GM12878 (cell line): ENCODE results near the gene TRIM71. TPM values are rescaled to one million over a fixed set of nuclear protein-coding genes. Genes with fewer than 3 reads are reported as not detected.

Source experiments
- ATAC-seq: fragments of 200-7000 bp; cut with Tn5 transposase; 3 replicates; pipeline ENCODE4 v1.9.1; 2020; ENCODE audit warnings: mild to moderate bottlenecking, moderate library complexity
- BruUV-seq: library from RNA; stranded (reverse); fragments of 400-500 nt; replicated peaks from 2 replicates; lab custom pipeline; 2021; lab: Mats Ljungman, UMichigan
- CTCF ChIA-PET: fragments of 300-600 bp; sonication (Branson Sonifier 250); formaldehyde crosslinking; extraction: SDS; loops from one replicate; lab custom pipeline; 2021; ENCODE audit warnings: inconsistent platforms; lab: Yijun Ruan, JAX
- POLR2A ChIA-PET: fragments of 350-600 bp; formaldehyde crosslinking; extraction: SDS; loops from one replicate; lab custom pipeline; 2021; ENCODE audit warnings: inconsistent platforms; lab: Charles Lee
- RAD21 ChIA-PET: fragments of 300-600 bp; sonication (Branson Sonifier 250); formaldehyde crosslinking; loops from one replicate; lab custom pipeline; 2023; ENCODE audit warnings: antibody characterized with exemption; ENCODE audit not compliant: unreplicated experiment; lab: Charles Lee
- SMC1A ChIA-PET: fragments of 300-600 bp; sonication (Branson Sonifier 250); formaldehyde crosslinking; loops from one replicate; lab custom pipeline; 2023; ENCODE audit not compliant: unreplicated experiment, uncharacterized antibody; lab: Charles Lee
- DNase-seq: peaks from one replicate; pipeline ENCODE4 v3.0.0-alpha.2; 2011; ENCODE audit warnings: low read depth, low spot score
- FAIRE-seq: peaks from 3 replicates; lab custom pipeline; 2011; peaks lifted over from hg19 to GRCh38; lab: Jason Lieb, UNC
- H2AFZ ChIP-seq: 2 replicates; pipeline ENCODE4 v1.6.0; 2011; ENCODE audit warnings: low read depth, low read length, control low read depth; ENCODE audit not compliant: control insufficient read depth
- H3K27ac ChIP-seq: 2 replicates; pipeline ENCODE4 v1.5.1; 2011; ENCODE audit warnings: control low read depth; ENCODE audit not compliant: control insufficient read depth, insufficient read depth
- H3K27me3 ChIP-seq, 2 experiments: replicated peaks in 1 of 2; 2 replicates each; pipeline versions ENCODE4 v1.6.0 to v1.6.1; 2011; ENCODE audit warnings: low read length in 1 of 2; ENCODE audit not compliant: control insufficient read depth in 2 of 2, insufficient read depth in 2 of 2
- H3K36me3 ChIP-seq, 2 experiments: 2 replicates each; pipeline ENCODE4 v1.5.1; 2011; ENCODE audit warnings: low read length in 1 of 2; ENCODE audit not compliant: control insufficient read depth in 2 of 2, insufficient read depth in 2 of 2
- H3K4me1 ChIP-seq: 2 replicates; pipeline ENCODE4 v1.6.1; 2011; ENCODE audit warnings: mild to moderate bottlenecking, low read length, moderate library complexity, mixed read lengths; ENCODE audit not compliant: control insufficient read depth, insufficient read depth
- H3K4me2 ChIP-seq: 2 replicates; pipeline ENCODE4 v1.6.0; 2011; ENCODE audit warnings: control low read depth; ENCODE audit not compliant: control insufficient read depth, insufficient read depth
- H3K4me3 ChIP-seq: fragments of 200-600 bp; sonication (generic); 2 replicates; pipeline ENCODE4 v1.5.1; 2016
- H3K79me2 ChIP-seq: 2 replicates; pipeline ENCODE4 v1.6.0; 2011; ENCODE audit warnings: low read length; ENCODE audit not compliant: control insufficient read depth, insufficient read depth
- H3K9ac ChIP-seq: 2 replicates; pipeline ENCODE4 v1.8.0; 2011; ENCODE audit warnings: low read length, control low read depth, mixed read lengths; ENCODE audit not compliant: control insufficient read depth, insufficient read depth
- H3K9me3 ChIP-seq: replicated peaks from 3 replicates; pipeline ENCODE4 v1.5.1; 2011; ENCODE audit warnings: mild to moderate bottlenecking, low read length; ENCODE audit not compliant: control insufficient read depth, insufficient read depth
- H4K20me1 ChIP-seq: 2 replicates; pipeline ENCODE4 v1.6.0; 2011; ENCODE audit not compliant: control insufficient read depth, insufficient read depth
- ASH2L ChIP-seq: fragments of 300-600, 200-600 bp; sonication (generic); IDR thresholded peaks from 2 replicates; pipeline ENCODE4 v1.6.1; 2017; ENCODE audit warnings: low read depth, mild to moderate bottlenecking, borderline replicate concordance
- BCLAF1 ChIP-seq: fragments of 450-650 bp; IDR thresholded peaks from 2 replicates; pipeline ENCODE4 v1.6.1; 2017; ENCODE audit warnings: antibody characterized with exemption, mild to moderate bottlenecking, moderate library complexity
- BMI1 ChIP-seq: fragments of 450-650 bp; IDR thresholded peaks from 2 replicates; pipeline ENCODE4 v1.6.1; 2016; ENCODE audit warnings: mild to moderate bottlenecking, moderate library complexity, borderline replicate concordance
- EZH2 ChIP-seq: IDR thresholded peaks from 2 replicates; pipeline ENCODE4 v1.6.1; 2012; ENCODE audit warnings: low read depth, mild to moderate bottlenecking, control low read depth, inconsistent platforms, low read length, borderline replicate concordance; ENCODE audit not compliant: control insufficient read depth
- KAT2A ChIP-seq: conservative IDR thresholded peaks from 2 replicates; pipeline ENCODE4 v1.6.1; 2011; ENCODE audit warnings: low read depth, low read length; ENCODE audit not compliant: control insufficient read depth
- SIN3A ChIP-seq: IDR thresholded peaks from 2 replicates; pipeline ENCODE4 v1.6.1; 2012; ENCODE audit warnings: low read depth, low read length, improper control_type of control experiment
- WGBS: methylation state at CpG from one replicate; pipeline ENCODE4 v1.1.6; 2016; ENCODE audit warnings: low lambda C conversion rate; ENCODE audit not compliant: insufficient replicate concordance, insufficient coverage; ENCODE audit errors: missing lambda C conversion rate; 5-methylcytosine and 5-hydroxymethylcytosine counted together
- in situ Hi-C: fragments of 300-500 bp; cut with MboI; formaldehyde crosslinking; loops from 9 replicates; pipeline ENCODE4 v1.14.3; 2018; ENCODE audit warnings: mixed read lengths
- intact Hi-C: fragments of 100-400 bp; cut with micrococcal nuclease; formaldehyde crosslinking; loops from one replicate; pipeline ENCODE4 v1.14.2; 2022; ENCODE audit not compliant: unreplicated experiment
- polyA plus RNA-seq, 11 experiments: library from polyadenylated mRNA; depleted of rRNA in 4 of 11; unstranded in 6 of 11; stranded (reverse) in 5 of 11; fragments of >200 nt; fragmentation: Nextera tagmentation in 4 of 11; fragmentation: Illumina TruSeq in 1 of 11; extraction: Ambion mirVana in 4 of 11; extraction: Trizol in 1 of 11; gene quantifications; 1 replicate in 1 of 11; 2 replicates in 10 of 11; pipeline versions ENCODE4 v1.2.1 to v1.2.3, GENCODE V29; 2011 to 2016; ENCODE audit warnings: inconsistent platforms in 2 of 11, missing spikeins in 2 of 11, low read depth in 1 of 11
- total RNA-seq, 4 experiments: library from RNA; depleted of rRNA in 3 of 4; stranded (reverse); fragments of >200 nt in 3 of 4; fragmentation: Illumina TruSeq in 1 of 4; extraction: Trizol in 1 of 4; gene quantifications; 2 replicates each; pipeline versions ENCODE4 v1.2.1 to v1.2.3, GENCODE V29; 2013 to 2021

TRIM71 gene
- total and polyA plus RNA-seq, 10 of the 15 experiments (the other 5 are each of a cell fraction or from before 2014, with no cell fraction given), result 0.02 to 1.8 (median 0.16) TPM

- no peak overlapping the region for H3K27ac ChIP-seq
- H3K9me3 ChIP-seq, result no peaks in the 10 kb centered on the region
- FAIRE-seq (no peak), ATAC-seq (no peak), DNase-seq (no peak)
- SMC1A ChIA-PET, result interaction anchor here (1.0 to 1.3 kb wide), 2 partner anchors 21 to 49 kb away, joined by 4 read pairs; no protein-coding TSS in a partner anchor
- BruUV-seq, result no TSS peak
- RAD21 ChIA-PET, result interaction anchor here (0.6 to 1.0 kb wide), 3 partner anchors 14 to 144 kb away, joined by 3 read pairs; no protein-coding TSS in a partner anchor
- H3K9ac ChIP-seq, result no peak overlapping the region
- no peaks in the 10 kb centered on the region for H3K79me2 ChIP-seq
- H3K4me1 ChIP-seq, result no peaks in the 10 kb centered on the region
- H2AFZ ChIP-seq, result no peak overlapping the region
- POLR2A ChIA-PET, result no interaction called here
- H3K27me3 ChIP-seq, result no peaks in the 10 kb centered on the region
- no peaks in the 10 kb centered on the region for H4K20me1 ChIP-seq
- 57% methylated on average over 4 of the region's 4 CpGs for WGBS
- intact Hi-C loops (no loop called here), in situ Hi-C loops (no loop called here)
- CTCF ChIA-PET, result interaction anchor here (0.9 kb wide), 1 partner anchor 15 kb away, joined by 3 read pairs; no protein-coding TSS in a partner anchor
- TF ChIP-seq BCLAF1 (no peak), ASH2L (no peak), EZH2 (no peak), BMI1 (no peak), KAT2A (no peak), SIN3A (no peak)
- H3K4me3 ChIP-seq, result no peak overlapping the region
- no peak overlapping the region for H3K4me2 ChIP-seq
- H3K36me3 ChIP-seq, result no peaks in the 10 kb centered on the region
Observed at GRCh38 chr3:32835961-32836360, 18.2 kb downstream of the TRIM71 start.
